DMS153 treated with DMSO at 0.1 percent for 48 hours (cell line): Measurements from ENCODE around the gene MYH6.
"Not testable (repeated sequence)": the region's sequence is repeated elsewhere in the genome, so short reads cannot be mapped to it uniquely, and the experiment has no call there.

Source experiments
- DNase-seq: peaks from one replicate; lab custom pipeline; 2025; ENCODE audit not compliant: unreplicated experiment; lab: John Stamatoyannopoulos, UW

MYH6 gene

DNA sequence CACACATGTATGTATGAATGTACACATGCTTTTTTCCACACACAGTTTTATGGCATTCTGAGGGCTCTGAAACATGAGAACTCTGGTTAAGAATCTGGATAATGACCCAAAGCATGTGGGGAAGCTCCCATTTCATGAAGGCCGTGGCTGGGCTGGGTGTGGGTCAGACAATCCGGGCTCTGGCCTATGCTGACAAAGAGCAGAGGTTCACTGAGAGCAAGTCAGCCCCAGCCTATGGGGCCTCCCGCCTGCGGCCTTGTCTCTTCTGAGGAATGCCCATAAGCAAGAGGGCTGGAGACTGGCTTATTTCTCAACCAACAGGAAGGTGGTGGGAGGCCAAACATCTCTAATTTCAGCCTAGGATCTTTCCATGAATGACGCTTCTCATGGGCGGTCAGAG is 8.5 kb downstream of the MYH6 start:
- no peak for DNase-seq

- no peak for DNase-seq
Measured at GRCh38 chr14:23399136-23399535, 8.9 kb downstream of the MYH6 start.

DNA sequence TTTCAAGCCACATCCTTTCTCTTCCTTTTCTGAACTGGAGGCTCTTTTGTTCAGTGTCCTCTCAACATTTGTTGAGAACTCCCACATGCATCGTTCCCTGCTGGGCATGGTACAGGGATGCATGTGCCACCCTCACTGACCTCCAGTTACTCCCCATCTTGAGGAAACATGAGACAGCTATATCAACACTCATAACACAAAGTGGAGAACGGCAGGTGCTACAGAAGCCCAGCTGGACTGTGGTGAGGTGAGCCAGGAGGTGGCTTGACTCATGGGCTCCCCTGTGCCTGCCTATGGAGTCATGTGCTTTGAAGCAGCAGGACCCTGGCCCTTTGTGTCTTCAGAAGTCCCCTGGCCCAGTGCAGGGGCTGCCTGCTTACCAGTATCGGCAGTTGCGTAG is 9.7 kb downstream of the MYH6 start:
- DNase-seq = no peak

DNA sequence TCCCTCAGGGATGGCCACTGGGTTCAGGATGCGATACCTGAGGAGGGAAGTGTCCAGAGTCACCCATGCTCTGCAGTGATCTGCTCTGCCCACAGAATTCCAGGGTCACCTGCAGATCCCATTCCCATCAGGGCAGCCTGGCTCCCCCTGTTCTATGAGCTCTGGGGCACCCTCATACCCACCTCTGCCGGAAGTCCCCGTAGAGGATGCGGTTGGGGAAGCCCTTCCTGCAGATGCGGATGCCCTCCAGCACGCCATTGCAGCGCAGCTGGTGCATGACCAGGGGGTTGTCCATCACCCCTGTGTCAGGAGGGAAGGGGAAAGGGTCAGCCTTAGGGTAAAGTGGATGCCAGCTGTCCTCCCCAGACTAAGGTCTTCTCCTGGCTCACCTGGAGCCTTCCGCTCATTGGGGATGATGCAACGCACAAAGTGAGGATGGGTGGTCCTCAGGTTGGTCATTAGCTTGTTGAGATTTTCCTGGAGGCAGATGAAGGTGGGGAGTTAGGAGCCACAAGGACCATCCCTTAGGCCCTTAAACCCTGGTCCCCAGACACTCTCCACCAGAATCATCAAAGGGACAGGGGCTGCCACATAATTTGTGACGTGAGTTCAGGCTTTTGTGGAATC is 11.2 kb downstream of the MYH6 start:
- DNase-seq = no peak

DNA sequence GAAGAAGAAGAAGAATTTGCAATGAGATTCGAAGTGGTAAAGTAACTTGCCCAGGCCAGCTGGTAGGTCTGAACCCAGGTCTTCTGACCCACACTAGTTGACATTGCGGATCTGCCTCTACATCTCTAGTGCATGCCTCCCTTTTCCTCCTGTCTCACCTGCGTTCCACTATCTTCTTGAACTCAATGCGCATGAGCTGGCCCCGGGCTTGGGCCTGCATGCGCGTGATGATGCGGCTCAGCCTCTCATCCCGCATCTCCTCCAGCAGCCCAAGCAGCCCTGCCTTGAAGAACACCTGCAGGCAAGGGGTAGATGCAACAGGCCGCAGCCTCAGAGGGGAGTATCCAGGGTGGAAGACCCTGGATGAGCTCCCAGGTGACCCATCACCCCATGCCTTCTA is 11.9 kb downstream of the MYH6 start:
- DNase-seq = no peak

- no peak for DNase-seq
Measured at GRCh38 chr14:23392613-23393012, 15.5 kb downstream of the MYH6 start.

DNA sequence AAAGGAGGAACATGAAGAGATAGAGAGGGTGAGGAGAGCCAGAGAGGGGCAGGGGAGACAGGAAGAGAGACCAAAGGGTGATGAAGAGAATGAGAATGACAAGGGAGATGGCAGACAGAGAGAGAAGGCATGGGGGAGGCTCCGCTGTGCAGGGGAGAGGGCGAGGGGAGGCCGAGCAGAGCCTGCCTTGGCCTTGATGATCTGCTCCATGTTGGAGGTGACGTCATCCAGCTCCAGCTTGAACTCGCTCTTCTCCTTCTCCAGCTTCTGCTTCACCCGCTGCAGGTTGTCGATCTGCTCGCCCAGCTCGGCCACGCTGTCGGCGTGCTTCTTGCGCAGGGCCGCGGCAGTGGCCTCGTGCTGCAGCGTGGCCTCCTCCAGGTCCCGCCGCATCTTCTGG is 18.2 kb downstream of the MYH6 start:
- not testable (repeated sequence) for DNase-seq

- no peak for DNase-seq
Measured at GRCh38 chr14:23389396-23389795, 18.7 kb downstream of the MYH6 start.

DNA sequence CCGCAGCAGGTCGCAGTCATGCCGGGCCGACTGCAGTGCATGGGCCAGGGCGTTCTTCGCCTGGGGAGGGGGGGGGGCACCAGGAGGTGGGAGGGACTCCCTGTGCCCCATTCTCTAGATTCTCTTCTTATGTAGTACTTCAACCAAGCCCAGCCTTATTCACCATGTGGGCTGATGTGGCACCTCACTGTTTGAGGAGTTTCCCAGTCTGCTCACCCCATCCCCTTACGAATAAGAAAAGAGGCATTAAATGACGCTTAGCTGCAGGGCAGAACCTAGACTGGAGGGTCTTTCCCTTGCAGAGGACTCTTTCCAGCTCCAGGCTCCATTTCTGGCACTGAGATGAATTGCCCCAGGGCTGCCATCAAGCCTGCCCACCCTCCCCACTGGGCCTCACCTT is 19.1 kb downstream of the MYH6 start:
- DNase-seq = no peak

DNA sequence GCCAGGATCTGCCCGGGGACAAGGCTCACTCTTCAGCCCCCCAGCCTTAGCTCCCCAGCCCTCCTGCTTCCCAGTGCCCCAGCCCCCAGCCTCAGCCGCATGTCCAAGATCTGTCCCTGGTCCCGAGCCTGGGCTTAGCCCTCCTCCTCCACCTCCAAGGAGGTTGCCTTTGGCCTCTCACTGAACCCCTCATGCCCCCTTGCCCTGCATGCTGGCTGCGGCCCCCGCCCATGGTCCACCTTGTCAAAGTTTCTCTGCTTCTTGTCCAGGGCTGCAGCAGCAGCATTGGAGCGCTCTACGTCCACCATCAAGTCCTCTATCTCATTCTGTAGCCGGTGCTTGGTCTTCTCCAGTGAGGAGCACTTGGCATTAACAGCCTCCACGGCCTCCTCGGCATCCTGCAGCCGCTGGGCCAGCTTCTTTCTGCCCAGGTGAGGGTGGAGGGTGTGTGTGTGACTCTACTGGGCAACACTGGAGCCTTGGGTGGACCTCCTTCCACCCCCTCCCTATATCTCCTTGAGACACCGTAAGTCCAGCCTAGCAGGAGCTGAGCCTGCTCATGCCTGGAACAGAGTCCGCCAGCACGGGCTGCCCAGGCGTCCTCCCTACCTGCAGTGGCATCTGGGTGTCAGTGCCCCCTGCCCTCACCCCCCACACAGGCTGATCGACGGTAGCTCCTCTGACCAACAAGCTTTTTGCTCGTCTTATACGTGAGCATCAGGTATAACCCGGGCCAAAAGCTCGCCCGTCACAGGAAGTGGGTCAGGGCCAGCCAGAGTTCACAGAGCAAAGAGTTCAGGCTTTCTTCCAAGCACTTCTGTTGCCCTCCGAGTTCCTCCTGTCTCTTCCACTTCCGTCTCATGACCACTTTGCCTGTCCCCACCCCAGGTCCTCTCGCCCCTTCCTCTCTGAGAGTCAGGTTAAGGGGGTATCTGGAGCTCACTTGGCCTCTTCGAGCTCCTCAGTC is 19.9 kb downstream of the MYH6 start:
- no peak for DNase-seq

- no peak for DNase-seq
Measured at GRCh38 chr14:23386999-23387398, 21.1 kb downstream of the MYH6 start.

- DNase-seq = not testable (repeated sequence)
Measured at GRCh38 chr14:23386266-23386657, 21.8 kb downstream of the MYH6 start.

- DNase-seq = no peak
Measured at GRCh38 chr14:23385642-23386265, 22.3 kb downstream of the MYH6 start.

DNA sequence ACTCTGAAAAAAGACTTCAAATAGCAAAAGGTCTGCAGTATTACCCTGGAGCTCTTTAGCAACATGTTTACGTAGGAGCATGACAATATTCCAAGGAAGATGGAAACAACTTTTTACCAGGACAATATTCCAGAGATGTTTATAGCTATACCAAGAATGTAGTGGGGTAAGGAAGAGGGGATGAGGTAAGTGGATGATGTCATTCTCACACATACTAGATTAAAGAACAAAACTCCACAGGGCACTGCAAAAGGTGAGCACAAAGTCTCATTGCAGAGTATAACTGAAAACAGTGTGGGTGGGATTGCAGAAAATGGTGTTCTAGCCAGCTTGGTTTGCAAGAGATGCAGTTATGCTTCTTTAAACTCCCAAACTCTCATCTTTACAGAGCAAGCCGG is 22.8 kb downstream of the MYH6 start:
- no peak for DNase-seq

DNA sequence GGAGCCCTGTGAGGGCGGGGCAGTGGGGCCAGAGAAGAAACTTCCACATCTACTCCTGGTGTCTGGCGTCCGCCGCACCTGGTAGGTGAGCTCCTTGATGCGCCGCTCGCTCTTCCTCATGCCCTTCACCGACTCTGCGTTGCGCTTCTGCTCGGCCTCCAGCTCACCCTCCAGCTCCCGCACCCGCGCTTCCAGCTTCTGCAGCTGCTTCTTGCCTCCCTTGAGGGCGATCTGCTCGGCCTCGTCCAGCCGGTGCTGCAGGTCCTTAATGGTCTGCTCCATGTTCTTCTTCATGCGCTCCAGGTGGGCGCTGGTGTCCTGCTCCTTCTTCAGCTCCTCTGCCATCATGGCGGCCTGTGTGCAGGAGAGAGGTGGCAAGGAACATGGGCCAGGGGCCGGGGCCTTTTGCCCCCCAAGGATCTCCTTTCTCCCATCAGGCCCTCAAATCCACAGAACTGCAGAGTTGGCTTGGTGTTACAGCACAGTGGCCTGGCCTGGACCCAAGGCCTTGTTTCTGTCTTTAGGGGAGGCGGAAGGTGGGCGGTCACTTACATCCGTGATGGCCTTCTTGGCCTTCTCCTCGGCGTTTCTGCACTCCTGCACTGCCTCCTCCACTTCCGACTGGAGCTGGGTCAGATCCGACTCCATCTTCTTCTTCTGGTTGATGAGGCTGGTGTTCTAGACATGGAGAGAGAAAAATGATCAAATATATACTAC is 23.6 kb downstream of the MYH6 start:
- DNase-seq = no peak

- no peak for DNase-seq
Measured at GRCh38 chr14:23382731-23383440, 25.2 kb downstream of the MYH6 start.

- DNase-seq = no peak
Measured at GRCh38 chr14:23382276-23382675, 25.8 kb downstream of the MYH6 start.

- DNase-seq = peak; percentile 5
Measured at GRCh38 chr14:23381871-23382270, 26.2 kb downstream of the MYH6 start.

GRCh38 chr14:23380976-23381375 is 27.1 kb downstream of the MYH6 start:
- DNase-seq = no peak

GRCh38 chr14:23380197-23380914 is 27.7 kb downstream of the MYH6 start:
- DNase-seq = no peak
